Panc1 (cell line): ENCODE results near the gene KRTAP10-2.

ENCODE experiments used
- CTCF ChIP-seq: fragments of 450-650 bp; IDR thresholded peaks from 2 replicates; pipeline ENCODE4 v1.5.1; 2017; ENCODE audit warnings: mild to moderate bottlenecking
- POLR2AphosphoS5 ChIP-seq: IDR thresholded peaks from 2 replicates; pipeline ENCODE4 v1.6.1; 2012; ENCODE audit warnings: mild to moderate bottlenecking, low read depth, low read length, moderate library complexity
- TCF7L2 ChIP-seq: IDR thresholded peaks from 2 replicates; pipeline ENCODE4 v1.6.1; 2011; ENCODE audit warnings: mild to moderate bottlenecking, low read depth, low read length, inconsistent platforms

GRCh38 chr21:44534688-44535087 is 16.6 kb downstream of the KRTAP10-2 start:
- TF ChIP-seq CTCF = no peak
- TF ChIP-seq POLR2AphosphoS5 = no peak
- TF ChIP-seq TCF7L2 = no peak
